ENCODE data around the gene CTSD.

CTSD gene

GRCh38 chr11:1719781-1720180 is 43.9 kb downstream of the CTSD start:
- DNase-seq, result no peak

- no peak for DNase-seq
Observed at GRCh38 chr11:1718326-1718725, 45.4 kb downstream of the CTSD start.

- no peak for DNase-seq
Observed at GRCh38 chr11:1717745-1718144, 46.0 kb downstream of the CTSD start.

- DNase-seq, result no peak
Observed at GRCh38 chr11:1714908-1715885, 48.5 kb downstream of the CTSD start.

- DNase-seq, result no peak
Observed at GRCh38 chr11:1708716-1709115, 55.0 kb downstream of the CTSD start.

- no peak for DNase-seq
Observed at GRCh38 chr11:1707751-1708150, 56.0 kb downstream of the CTSD start.

GRCh38 chr11:1706634-1707400 is 56.9 kb downstream of the CTSD start:
- no peak for DNase-seq

GRCh38 chr11:1705126-1706052 is 58.3 kb downstream of the CTSD start:
- no peak for DNase-seq

- no peak for DNase-seq
Observed at GRCh38 chr11:1703146-1703545, 60.6 kb downstream of the CTSD start.
